Measurements from ENCODE around the gene FGF14.

FGF14 gene

GRCh38 chr13:102261316-102261715 lies 140.5 kb downstream of the FGF14 start:
- FAIRE-seq (no peak), DNase-seq (ENCODE audit: insufficient read length, low spot score) (no peak)

- DNase-seq (ENCODE audit: insufficient read length, low spot score) (no peak), FAIRE-seq (no peak)
Measured at GRCh38 chr13:102260256-102260655, 141.6 kb downstream of the FGF14 start.

- FAIRE-seq, result no peak
- no peak for DNase-seq (ENCODE audit: insufficient read length, low spot score)
Measured at GRCh38 chr13:102255409-102255808, 146.4 kb downstream of the FGF14 start.

GRCh38 chr13:102251817-102252216 lies 150.0 kb downstream of the FGF14 start:
- DNase-seq (ENCODE audit: insufficient read length, low spot score) (no peak), FAIRE-seq (no peak)

- DNase-seq (ENCODE audit: insufficient read length, low spot score) (no peak), FAIRE-seq (no peak)
Measured at GRCh38 chr13:102250448-102250847, 151.4 kb downstream of the FGF14 start.

- DNase-seq (ENCODE audit: insufficient read length, low spot score), result no peak
- FAIRE-seq, result no peak
Measured at GRCh38 chr13:102244607-102245227, 157.1 kb downstream of the FGF14 start.

- no peak for FAIRE-seq
- no peak for DNase-seq (ENCODE audit: insufficient read length, low spot score)
Measured at GRCh38 chr13:102240110-102240509, 161.7 kb downstream of the FGF14 start.

GRCh38 chr13:102237230-102237629 lies 164.6 kb downstream of the FGF14 start:
- FAIRE-seq (no peak), DNase-seq (ENCODE audit: insufficient read length, low spot score) (no peak)

GRCh38 chr13:102236830-102237229 lies 165.0 kb downstream of the FGF14 start:
- DNase-seq (ENCODE audit: insufficient read length, low spot score) (no peak), FAIRE-seq (no peak)

GRCh38 chr13:102236341-102236740 lies 165.5 kb downstream of the FGF14 start:
- FAIRE-seq (no peak), DNase-seq (ENCODE audit: insufficient read length, low spot score) (no peak)

GRCh38 chr13:102235689-102236088 lies 166.2 kb downstream of the FGF14 start:
- FAIRE-seq, result no peak
- no peak for DNase-seq (ENCODE audit: insufficient read length, low spot score)

- DNase-seq (ENCODE audit: insufficient read length, low spot score) (no peak), FAIRE-seq (no peak)
Measured at GRCh38 chr13:102234618-102235017, 167.2 kb downstream of the FGF14 start.

- DNase-seq (ENCODE audit: insufficient read length, low spot score) (no peak), FAIRE-seq (no peak)
Measured at GRCh38 chr13:102233566-102234208, 168.2 kb downstream of the FGF14 start.

GRCh38 chr13:102231479-102231878 lies 170.4 kb downstream of the FGF14 start:
- FAIRE-seq, result no peak
- no peak for DNase-seq (ENCODE audit: insufficient read length, low spot score)

- DNase-seq (ENCODE audit: insufficient read length, low spot score) (no peak), FAIRE-seq (no peak)
Measured at GRCh38 chr13:102227741-102228140, 174.1 kb downstream of the FGF14 start.

- no peak for DNase-seq (ENCODE audit: insufficient read length, low spot score)
- no peak for FAIRE-seq
Measured at GRCh38 chr13:102226591-102226990, 175.3 kb downstream of the FGF14 start.

GRCh38 chr13:102225892-102226291 lies 176.0 kb downstream of the FGF14 start:
- FAIRE-seq (no peak), DNase-seq (ENCODE audit: insufficient read length, low spot score) (no peak)

GRCh38 chr13:102220681-102221228 lies 181.1 kb downstream of the FGF14 start:
- FAIRE-seq (no peak), DNase-seq (ENCODE audit: insufficient read length, low spot score) (no peak)

GRCh38 chr13:102214956-102215355 lies 186.9 kb downstream of the FGF14 start:
- no peak for DNase-seq (ENCODE audit: insufficient read length, low spot score)
- FAIRE-seq, result no peak

- DNase-seq (ENCODE audit: insufficient read length, low spot score), result no peak
Measured at GRCh38 chr13:102212729-102213128, 189.1 kb downstream of the FGF14 start.

GRCh38 chr13:102208347-102208746 lies 193.5 kb downstream of the FGF14 start:
- DNase-seq (ENCODE audit: insufficient read length, low spot score) (no peak), FAIRE-seq (no peak)

More at GRCh38 chr13:102212729-102213128, 189.1 kb downstream of the FGF14 start:
- FAIRE-seq, result no peak

- DNase-seq (ENCODE audit: insufficient read length, low spot score) (no peak), FAIRE-seq (no peak)
Measured at GRCh38 chr13:102207680-102208342, 194.0 kb downstream of the FGF14 start.
